CD4-positive, alpha-beta T cell treated with Interleukin-1 beta for 1 hour (primary cell): ENCODE measurements around the gene TCEANC2.
"Not testable (repeated sequence)": the region's sequence is repeated elsewhere in the genome, so short reads cannot be mapped to it uniquely, and the experiment has no call there.

Experiments
- DNase-seq, 2 donors: peaks; one replicate each; pipeline ENCODE4 v3.0.0-alpha.2; 2020 to 2022

The TCEANC2 gene

GRCh38 chr1:54052934-54053744 is at the start of gene TCEANC2, which contains the start of gene TMEM59:
Gene TCEANC2 (plus strand): TSS chr1:54053608. CDS start chr1:54054423, 815 bp downstream.
Gene TMEM59 (minus strand): TSS chr1:54053204. CDS start chr1:54053188, 16 bp downstream.
- DNase-seq = peak; percentile 98

GRCh38 chr1:54003750-54004480 is 49.5 kb upstream of the TCEANC2 start:
- DNase-seq = not testable (repeated sequence)

- DNase-seq = no peak
Observed at GRCh38 chr1:54004481-54005049, 48.8 kb upstream of the TCEANC2 start.

GRCh38 chr1:54006508-54006907 is 46.9 kb upstream of the TCEANC2 start:
- no peak for DNase-seq

- no peak for DNase-seq
Observed at GRCh38 chr1:54007613-54008012, 45.8 kb upstream of the TCEANC2 start.

- no peak for DNase-seq
Observed at GRCh38 chr1:54008876-54009275, 44.5 kb upstream of the TCEANC2 start.

GRCh38 chr1:54009406-54009805 is 44.0 kb upstream of the TCEANC2 start:
- DNase-seq = no peak

GRCh38 chr1:54010415-54011117 is 42.8 kb upstream of the TCEANC2 start:
- no peak for DNase-seq

- DNase-seq = no peak
Observed at GRCh38 chr1:54011316-54012007, 41.9 kb upstream of the TCEANC2 start.

- no peak for DNase-seq
Observed at GRCh38 chr1:54012008-54012325, 41.4 kb upstream of the TCEANC2 start.

GRCh38 chr1:54012863-54013262 is 40.5 kb upstream of the TCEANC2 start:
- DNase-seq = no peak

- DNase-seq = no peak
Observed at GRCh38 chr1:54013393-54014008, 39.9 kb upstream of the TCEANC2 start.

- no peak for DNase-seq
Observed at GRCh38 chr1:54014009-54014629, 39.3 kb upstream of the TCEANC2 start.

GRCh38 chr1:54016343-54017282 is 36.8 kb upstream of the TCEANC2 start:
- DNase-seq = no peak

GRCh38 chr1:54017979-54018378 is 35.4 kb upstream of the TCEANC2 start, which contains the start of gene LDLRAD1:
Gene LDLRAD1 (minus strand): TSS chr1:54018186. CDS start chr1:54018112, 74 bp downstream.
- no peak for DNase-seq

- no peak for DNase-seq
Observed at GRCh38 chr1:54018635-54019034, 34.8 kb upstream of the TCEANC2 start.

- DNase-seq = not testable (repeated sequence)
Observed at GRCh38 chr1:54019562-54020176, 33.7 kb upstream of the TCEANC2 start.

- DNase-seq = no peak
Observed at GRCh38 chr1:54024358-54024757, 29.1 kb upstream of the TCEANC2 start.

GRCh38 chr1:54024811-54025210 is 28.6 kb upstream of the TCEANC2 start:
- DNase-seq = not testable (repeated sequence)

- DNase-seq = no peak
Observed at GRCh38 chr1:54027848-54028247, 25.6 kb upstream of the TCEANC2 start.
